H9 (cell line): ENCODE measurements around the gene MAP3K19. TPM values are rescaled to one million over a fixed set of nuclear protein-coding genes. Genes with fewer than 3 reads are reported as not detected.
"Not testable (repeated sequence)": the region's sequence is repeated elsewhere in the genome, so short reads cannot be mapped to it uniquely, and the experiment has no call there.

Experiments used
- DNase-seq: peaks from one replicate; pipeline ENCODE4 v3.0.0-alpha.2; 2017
- H2AFZ ChIP-seq: one replicate; pipeline ENCODE4 v1.6.1; 2013; ENCODE audit warnings: mild to moderate bottlenecking, low read length, control low read depth, moderate library complexity
- H2AK5ac ChIP-seq: 2 replicates; pipeline ENCODE4 v1.6.1; 2013; ENCODE audit warnings: low read length, control low read depth, mixed read lengths; ENCODE audit not compliant: insufficient read length
- H2BK120ac ChIP-seq: one replicate; pipeline ENCODE4 v1.6.1; 2013; ENCODE audit warnings: low read depth, mild to moderate bottlenecking, low read length, control low read depth, inconsistent platforms; ENCODE audit not compliant: poor library complexity, severe bottlenecking
- H2BK12ac ChIP-seq: 2 replicates; pipeline ENCODE4 v1.6.1; 2013; ENCODE audit warnings: low read length, control low read depth, mixed read lengths, low read depth; ENCODE audit not compliant: insufficient read length
- H2BK15ac ChIP-seq: 2 replicates; pipeline ENCODE4 v1.6.1; 2013; ENCODE audit warnings: low read depth, low read length, control low read depth
- H2BK20ac ChIP-seq: one replicate; pipeline ENCODE4 v1.6.1; 2013; ENCODE audit warnings: low read depth, mild to moderate bottlenecking, low read length, control low read depth, inconsistent platforms; ENCODE audit not compliant: poor library complexity, severe bottlenecking
- H2BK5ac ChIP-seq: 2 replicates; pipeline ENCODE4 v1.6.1; 2013; ENCODE audit warnings: low read length, control low read depth, mixed read lengths; ENCODE audit not compliant: insufficient read length
- H3K14ac ChIP-seq: 2 replicates; pipeline ENCODE4 v1.6.1; 2013; ENCODE audit warnings: low read length, control low read depth; ENCODE audit not compliant: insufficient read depth
- H3K18ac ChIP-seq: 2 replicates; pipeline ENCODE4 v1.6.1; 2013; ENCODE audit warnings: low read depth, mild to moderate bottlenecking, mixed read lengths, low read length, control low read depth; ENCODE audit not compliant: insufficient read length
- H3K23ac ChIP-seq: 2 replicates; pipeline ENCODE4 v1.6.1; 2013; ENCODE audit warnings: low read length, control low read depth, mixed read lengths, low read depth; ENCODE audit not compliant: insufficient read length
- H3K23me2 ChIP-seq: 2 replicates; pipeline ENCODE4 v1.6.1; 2013; ENCODE audit warnings: low read depth, mild to moderate bottlenecking, mixed read lengths, low read length, control low read depth; ENCODE audit not compliant: insufficient read length, poor library complexity, severe bottlenecking
- H3K27ac ChIP-seq: 2 replicates; pipeline ENCODE4 v1.5.1; 2013; ENCODE audit warnings: low read length, control low read depth, mixed read lengths, low read depth; ENCODE audit not compliant: insufficient read length
- H3K27me3 ChIP-seq: 2 replicates; pipeline ENCODE4 v1.6.1; 2013; ENCODE audit warnings: low read length, control low read depth, inconsistent platforms; ENCODE audit not compliant: insufficient read depth
- H3K4ac ChIP-seq: 2 replicates; pipeline ENCODE4 v1.6.1; 2013; ENCODE audit warnings: low read depth, mild to moderate bottlenecking, control low read depth, inconsistent platforms, low read length, moderate library complexity
- H3K4me1 ChIP-seq: 2 replicates; pipeline ENCODE4 v1.6.1; 2013; ENCODE audit warnings: low read length, control low read depth, inconsistent platforms; ENCODE audit not compliant: insufficient read depth
- H3K4me2 ChIP-seq: 2 replicates; pipeline ENCODE4 v1.6.1; 2013; ENCODE audit warnings: low read length, control low read depth, mixed read lengths; ENCODE audit not compliant: insufficient read length, insufficient read depth
- H3K56ac ChIP-seq: 2 replicates; pipeline ENCODE4 v1.6.1; 2013; ENCODE audit warnings: low read depth, mild to moderate bottlenecking, mixed read lengths, low read length, control low read depth; ENCODE audit not compliant: insufficient read length
- H3K79me1 ChIP-seq: 2 replicates; pipeline ENCODE4 v1.6.1; 2013; ENCODE audit warnings: low read depth, mild to moderate bottlenecking, moderate library complexity, low read length, control low read depth, inconsistent platforms; ENCODE audit not compliant: insufficient read depth, poor library complexity, severe bottlenecking
- H3K79me2 ChIP-seq: 2 replicates; pipeline ENCODE4 v1.6.1; 2013; ENCODE audit warnings: low read length, control low read depth, inconsistent platforms; ENCODE audit not compliant: insufficient read depth
- H3K9ac ChIP-seq: 2 replicates; pipeline ENCODE4 v1.6.1; 2013; ENCODE audit warnings: low read length, control low read depth, mixed read lengths; ENCODE audit not compliant: insufficient read length; ENCODE audit errors: extremely low read depth
- H3K9me3 ChIP-seq: one replicate; pipeline ENCODE4 v1.6.1; 2013; ENCODE audit warnings: low read depth, low read length, inconsistent platforms; ENCODE audit not compliant: control insufficient read depth
- H3T11ph ChIP-seq: one replicate; pipeline ENCODE4 v1.6.1; 2013; ENCODE audit warnings: mild to moderate bottlenecking, low read length, control low read depth, inconsistent platforms
- H4K20me1 ChIP-seq: one replicate; pipeline ENCODE4 v1.6.1; 2013; ENCODE audit not compliant: control insufficient read depth, insufficient read length, insufficient read depth
- H4K5ac ChIP-seq: 2 replicates; pipeline ENCODE4 v1.6.1; 2013; ENCODE audit warnings: low read depth, mild to moderate bottlenecking, mixed read lengths, low read length, control low read depth; ENCODE audit not compliant: insufficient read length
- H4K8ac ChIP-seq: replicated peaks from 2 replicates; pipeline ENCODE4 v1.6.1; 2013; ENCODE audit warnings: low read length, control low read depth, mixed read lengths, low read depth; ENCODE audit not compliant: insufficient read length
- H4K91ac ChIP-seq: 2 replicates; pipeline ENCODE4 v1.6.1; 2013; ENCODE audit warnings: low read depth, mild to moderate bottlenecking, moderate library complexity, mixed read lengths, low read length, control low read depth; ENCODE audit not compliant: insufficient read length
- H3K27ac Mint-ChIP-seq, 3 experiments: 2 replicates in 2 of 3; 3 replicates in 1 of 3; pipeline ENCODE4 v1.8.0; 2020 to 2021; ENCODE audit warnings: mixed read lengths in 3 of 3, mild to moderate bottlenecking in 1 of 3, moderate library complexity in 1 of 3
- H3K27me3 Mint-ChIP-seq: 2 replicates; pipeline ENCODE4 v1.8.0; 2021; ENCODE audit warnings: low read depth, mild to moderate bottlenecking, moderate library complexity, mixed read lengths
- H3K36me3 Mint-ChIP-seq, 3 experiments: 2 replicates in 2 of 3; 3 replicates in 1 of 3; pipeline ENCODE4 v1.8.0; 2020 to 2021; ENCODE audit warnings: low read depth in 3 of 3, mixed read lengths in 3 of 3; ENCODE audit not compliant: insufficient read depth in 1 of 3
- H3K4me1 Mint-ChIP-seq, 2 experiments: 2 replicates each; pipeline ENCODE4 v1.8.0; 2020; ENCODE audit warnings: mixed read lengths in 2 of 2
- H3K4me3 Mint-ChIP-seq, 2 experiments: 2 replicates in 1 of 2; 3 replicates in 1 of 2; pipeline ENCODE4 v1.8.0; 2020 to 2021; ENCODE audit warnings: mild to moderate bottlenecking in 2 of 2, mixed read lengths in 2 of 2, moderate library complexity in 1 of 2
- H3K9me3 Mint-ChIP-seq, 2 experiments: 2 replicates in 1 of 2; 3 replicates in 1 of 2; pipeline ENCODE4 v1.8.0; 2020; ENCODE audit warnings: mild to moderate bottlenecking in 2 of 2, mixed read lengths in 2 of 2, moderate library complexity in 1 of 2
- CTCF ChIP-seq: fragments of 200-600 bp; sonication (generic); conservative IDR thresholded peaks from 3 replicates; pipeline ENCODE4 v1.8.0; 2021; ENCODE audit warnings: antibody characterized with exemption, mild to moderate bottlenecking
- WGBS: extraction: QIAGEN DNeasy Blood & Tissue Kit; methylation state at CpG from one replicate; pipeline ENCODE4 v1.1.7; 2013; ENCODE audit warnings: missing lambda C conversion rate, low lambda C conversion rate, mixed read lengths; ENCODE audit not compliant: insufficient read length; ENCODE audit errors: extremely low coverage; 5-methylcytosine and 5-hydroxymethylcytosine counted together
- total RNA-seq: library from RNA; stranded (reverse); gene quantifications from 2 replicates; pipeline ENCODE4 v1.2.1, GENCODE V29; 2021

Gene MAP3K19
- total RNA-seq, 1 experiment from 2014 or later = not detected

GRCh38 chr2:135037831-135038230 lies 9.4 kb downstream of the MAP3K19 start:
- H2BK12ac ChIP-seq = no peak overlapping the region
- H2BK120ac ChIP-seq = no peak overlapping the region
- no peak for TF ChIP-seq CTCF
- H3K79me1 ChIP-seq = no peaks in the 10 kb centered on the region
- no peak overlapping the region for H3K4ac ChIP-seq
- H4K8ac ChIP-seq = no peak overlapping the region
- no peak overlapping the region for H3K23ac ChIP-seq
- no peak overlapping the region for H2BK15ac ChIP-seq
- no peaks in the 10 kb centered on the region for H3K27me3 Mint-ChIP-seq
- H3K36me3 Mint-ChIP-seq = peaks cover 0 to 3% (median 0%) of the 10 kb centered on the region in 3 experiments; a peak in 1 of 7 replicates
- H2AFZ ChIP-seq = no peak overlapping the region
- no peak overlapping the region for H3K14ac ChIP-seq
- H3K4me2 ChIP-seq = no peak overlapping the region
- H3K27me3 ChIP-seq = no peaks in the 10 kb centered on the region
- no peaks in the 10 kb centered on the region for H3K4me1 ChIP-seq
- no peak for DNase-seq
- no CpG with 5 or more reads among the region's 3 CpGs for WGBS
- no peaks in the 10 kb centered on the region for H3K79me2 ChIP-seq
- H3K9me3 Mint-ChIP-seq = peaks cover 6 to 7% of the 10 kb centered on the region in 2 experiments; a peak in 4 of 5 replicates
- H2AK5ac ChIP-seq = no peak overlapping the region
- H3K18ac ChIP-seq = no peak overlapping the region
- no peak overlapping the region for H4K5ac ChIP-seq
- H4K20me1 ChIP-seq = no peaks in the 10 kb centered on the region
- no peak overlapping the region for H3K27ac ChIP-seq
- no peak overlapping the region for H4K91ac ChIP-seq
- H2BK20ac ChIP-seq = no peak overlapping the region
- no peak overlapping the region for H3K56ac ChIP-seq
- H3K9ac ChIP-seq = no peak overlapping the region
- H2BK5ac ChIP-seq = no peak overlapping the region
- H3K23me2 ChIP-seq = no peaks in the 10 kb centered on the region
- no peak overlapping the region for H3K27ac Mint-ChIP-seq
- no peak overlapping the region for H3K4me3 Mint-ChIP-seq
- no peaks in the 10 kb centered on the region for H3K9me3 ChIP-seq
- no peak overlapping the region for H3T11ph ChIP-seq
- H3K4me1 Mint-ChIP-seq = no peaks in the 10 kb centered on the region

GRCh38 chr2:135033216-135033615 lies 14.0 kb downstream of the MAP3K19 start:
- not testable (repeated sequence) for H3K27ac ChIP-seq, H2BK12ac ChIP-seq, H3K14ac ChIP-seq, H3K79me2 ChIP-seq, H3K9me3 ChIP-seq, H2BK15ac ChIP-seq, H3K56ac ChIP-seq, H4K91ac ChIP-seq, H3K4me3 Mint-ChIP-seq, H3K23ac ChIP-seq, H2BK120ac ChIP-seq, H2AFZ ChIP-seq, H3K4ac ChIP-seq, H3K4me1 Mint-ChIP-seq, H2BK20ac ChIP-seq, H3T11ph ChIP-seq, H3K27ac Mint-ChIP-seq, H3K9ac ChIP-seq, DNase-seq, H3K79me1 ChIP-seq, H4K5ac ChIP-seq, H3K27me3 ChIP-seq, H2BK5ac ChIP-seq, H2AK5ac ChIP-seq, H4K8ac ChIP-seq, H3K18ac ChIP-seq, H3K36me3 Mint-ChIP-seq, H4K20me1 ChIP-seq, H3K27me3 Mint-ChIP-seq, H3K4me1 ChIP-seq, H3K4me2 ChIP-seq, H3K23me2 ChIP-seq
- WGBS = no CpG with 5 or more reads among the region's 33 CpGs
- H3K9me3 Mint-ChIP-seq = peaks cover 16 to 18% of the 10 kb centered on the region in 2 experiments
